OCI-LY7 (cell line): Measurements from ENCODE around the gene CCHCR1. TPM values are rescaled to one million over a fixed set of nuclear protein-coding genes. Genes with fewer than 3 reads are reported as not detected.
A peak's percentile ranks its signal among the peaks of the same experiment; 100 is the strongest.

Experiments
- BruUV-seq: library from RNA; stranded (reverse); fragments of 400-500 nt; replicated peaks from 2 replicates; lab custom pipeline; 2021; lab: Mats Ljungman, UMichigan
- CTCF ChIA-PET: fragments of 300-600 bp; sonication (Branson Sonifier 250); formaldehyde crosslinking; loops from one replicate; lab custom pipeline; 2022; ENCODE audit warnings: antibody characterized with exemption; ENCODE audit not compliant: unreplicated experiment; lab: Charles Lee
- POLR2A ChIA-PET: fragments of 300-600 bp; sonication (Branson Sonifier 250); formaldehyde crosslinking; loops from one replicate; lab custom pipeline; 2022; ENCODE audit warnings: antibody characterized with exemption; lab: Charles Lee
- DNase-seq: peaks from one replicate; pipeline ENCODE4 v3.0.0-alpha.2; 2015; ENCODE audit warnings: low spot score
- H2AFZ ChIP-seq: fragments of 200-600 bp; sonication (generic), shearing (Covaris generic); 2 replicates; pipeline ENCODE4 v1.6.1; 2014; ENCODE audit warnings: mild to moderate bottlenecking, antibody characterized with exemption, low read length, moderate library complexity
- H3K27ac ChIP-seq: fragments of 200-600 bp; sonication (generic); 2 replicates; pipeline ENCODE4 v1.5.1; 2014; ENCODE audit warnings: mixed run types, low read depth, mild to moderate bottlenecking, moderate library complexity, low read length, inconsistent platforms; ENCODE audit not compliant: poor library complexity, severe bottlenecking
- H3K36me3 ChIP-seq: fragments of 200-600 bp; sonication (generic); 2 replicates; pipeline ENCODE4 v1.6.1; 2014; ENCODE audit warnings: mild to moderate bottlenecking, antibody characterized with exemption, low read length, moderate library complexity, mixed read lengths; ENCODE audit not compliant: insufficient read depth
- H3K4me1 ChIP-seq: fragments of 200-600 bp; sonication (generic); 2 replicates; pipeline ENCODE4 v1.5.1; 2014; ENCODE audit warnings: mild to moderate bottlenecking, low read length; ENCODE audit not compliant: insufficient read depth, poor library complexity, severe bottlenecking
- H3K4me2 ChIP-seq: fragments of 200-600 bp; sonication (generic); 2 replicates; pipeline ENCODE4 v1.6.1; 2014; ENCODE audit warnings: mild to moderate bottlenecking, low read length
- H3K4me3 ChIP-seq: fragments of 200-600 bp; sonication (generic); 2 replicates; pipeline ENCODE4 v1.5.1; 2014; ENCODE audit warnings: mild to moderate bottlenecking, low read depth, low read length; ENCODE audit not compliant: poor library complexity, severe bottlenecking
- H3K79me2 ChIP-seq: fragments of 200-600 bp; sonication (generic); 2 replicates; pipeline ENCODE4 v1.6.1; 2016; ENCODE audit warnings: low read depth, mild to moderate bottlenecking, low read length, moderate library complexity, mixed read lengths; ENCODE audit not compliant: insufficient read depth
- H3K9me2 ChIP-seq: fragments of 200-600 bp; sonication (generic); 2 replicates; pipeline ENCODE4 v1.6.1; 2016; ENCODE audit warnings: mild to moderate bottlenecking, low read length, mixed read lengths; ENCODE audit not compliant: insufficient read depth
- H3K9me3 ChIP-seq: fragments of 200-600 bp; sonication (generic); 2 replicates; pipeline ENCODE4 v1.6.1; 2014; ENCODE audit warnings: mild to moderate bottlenecking, mixed run types, low read length, mixed read lengths
- H4K20me1 ChIP-seq: fragments of 200-600 bp; sonication (generic); 2 replicates; pipeline ENCODE4 v1.6.1; 2014; ENCODE audit warnings: mild to moderate bottlenecking, antibody characterized with exemption, low read length, moderate library complexity, mixed read lengths; ENCODE audit not compliant: insufficient read depth
- EZH2phosphoT487 ChIP-seq: fragments of 200-600 bp; sonication (generic); IDR thresholded peaks from 2 replicates; pipeline ENCODE4 v1.6.1; 2018; ENCODE audit warnings: low read depth, borderline replicate concordance, mild to moderate bottlenecking, mixed run types, antibody characterized with exemption, low read length, moderate library complexity, mixed read lengths
- intact Hi-C: fragments of 100-400 bp; cut with micrococcal nuclease; formaldehyde crosslinking; loops from one replicate; pipeline ENCODE4 v1.10.0; 2022; ENCODE audit not compliant: unreplicated experiment
- total RNA-seq, 2 experiments: library from RNA; depleted of rRNA in 1 of 2; stranded (reverse); fragments of >200 nt in 1 of 2; shearing (Covaris generic) in 1 of 2; gene quantifications; 2 replicates each; pipeline ENCODE4 v1.2.3, GENCODE V29; 2014 to 2022
- TF ChIP-seq, protein P1 (sequence below): fragments of 200-600 bp; sonication (generic); conservative IDR thresholded peaks from 2 replicates; pipeline ENCODE4 v1.5.1; 2014; ENCODE audit warnings: mild to moderate bottlenecking, antibody characterized with exemption, low read length, moderate library complexity, mixed read lengths

The CCHCR1 gene
- total RNA-seq, 2 experiments from 2014 or later: 23.9 to 33.0 TPM

GRCh38 chr6:31178143-31179041 is 20.8 kb upstream of the CCHCR1 start:
- no peak for DNase-seq
- no peak overlapping the region for H3K4me3 ChIP-seq
- intact Hi-C loops: no loop called here
- ChIA-PET POLR2A (no interaction called here), CTCF (no interaction called here)
- no peaks in the 10 kb centered on the region for H3K36me3 ChIP-seq
- H3K9me3 ChIP-seq: no peaks in the 10 kb centered on the region
- no peaks in the 10 kb centered on the region for H4K20me1 ChIP-seq
- H2AFZ ChIP-seq: no peak overlapping the region
- no peak overlapping the region for H3K27ac ChIP-seq
- BruUV-seq: no TSS peak
- TF ChIP-seq, protein P1, sequence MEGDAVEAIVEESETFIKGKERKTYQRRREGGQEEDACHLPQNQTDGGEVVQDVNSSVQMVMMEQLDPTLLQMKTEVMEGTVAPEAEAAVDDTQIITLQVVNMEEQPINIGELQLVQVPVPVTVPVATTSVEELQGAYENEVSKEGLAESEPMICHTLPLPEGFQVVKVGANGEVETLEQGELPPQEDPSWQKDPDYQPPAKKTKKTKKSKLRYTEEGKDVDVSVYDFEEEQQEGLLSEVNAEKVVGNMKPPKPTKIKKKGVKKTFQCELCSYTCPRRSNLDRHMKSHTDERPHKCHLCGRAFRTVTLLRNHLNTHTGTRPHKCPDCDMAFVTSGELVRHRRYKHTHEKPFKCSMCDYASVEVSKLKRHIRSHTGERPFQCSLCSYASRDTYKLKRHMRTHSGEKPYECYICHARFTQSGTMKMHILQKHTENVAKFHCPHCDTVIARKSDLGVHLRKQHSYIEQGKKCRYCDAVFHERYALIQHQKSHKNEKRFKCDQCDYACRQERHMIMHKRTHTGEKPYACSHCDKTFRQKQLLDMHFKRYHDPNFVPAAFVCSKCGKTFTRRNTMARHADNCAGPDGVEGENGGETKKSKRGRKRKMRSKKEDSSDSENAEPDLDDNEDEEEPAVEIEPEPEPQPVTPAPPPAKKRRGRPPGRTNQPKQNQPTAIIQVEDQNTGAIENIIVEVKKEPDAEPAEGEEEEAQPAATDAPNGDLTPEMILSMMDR: no peak
- no peak for TF ChIP-seq EZH2phosphoT487
- H3K4me2 ChIP-seq: peak overlapping the region; percentile 35; the same call in 1 of the 2 replicates
- no peaks in the 10 kb centered on the region for H3K9me2 ChIP-seq
- H3K4me1 ChIP-seq: peaks cover 21% of the 10 kb centered on the region
- no peaks in the 10 kb centered on the region for H3K79me2 ChIP-seq

DNA sequence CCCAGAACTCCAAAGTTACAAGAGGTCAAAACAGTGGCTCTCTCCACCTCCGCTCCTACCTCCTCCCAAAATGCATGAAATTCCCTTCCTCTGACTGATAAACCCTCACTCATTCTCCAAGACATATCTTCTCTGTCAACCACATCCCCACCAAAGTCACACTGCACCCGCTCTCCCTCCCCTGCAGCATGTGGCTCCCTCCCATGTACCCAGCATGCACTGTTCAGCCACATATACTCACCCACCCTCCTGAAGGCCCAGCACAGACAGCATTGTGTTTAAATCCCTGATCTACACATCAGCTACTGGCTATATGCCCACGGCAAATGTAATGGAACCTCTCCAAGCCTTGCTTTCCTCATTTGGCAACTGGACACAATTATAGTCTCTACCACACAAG is 18.4 kb upstream of the CCHCR1 start:
- H2AFZ ChIP-seq: no peak overlapping the region
- ChIA-PET POLR2A (interaction anchor here (0.8 kb wide), 1 partner anchor 8 kb away, joined by 3 read pairs; no protein-coding TSS in a partner anchor), CTCF (no interaction called here)
- DNase-seq: no peak
- H3K27ac ChIP-seq: no peak overlapping the region
- no peak overlapping the region for H3K4me2 ChIP-seq
- no TSS peak for BruUV-seq
- H3K79me2 ChIP-seq: no peaks in the 10 kb centered on the region
- TF ChIP-seq EZH2phosphoT487: no peak
- TF ChIP-seq, protein P1: no peak
- no peaks in the 10 kb centered on the region for H3K9me3 ChIP-seq
- no peak overlapping the region for H3K4me3 ChIP-seq
- H3K9me2 ChIP-seq: no peaks in the 10 kb centered on the region
- intact Hi-C loops: no loop called here
- H3K36me3 ChIP-seq: no peaks in the 10 kb centered on the region
- no peaks in the 10 kb centered on the region for H4K20me1 ChIP-seq
- peaks cover 21% of the 10 kb centered on the region for H3K4me1 ChIP-seq

DNA sequence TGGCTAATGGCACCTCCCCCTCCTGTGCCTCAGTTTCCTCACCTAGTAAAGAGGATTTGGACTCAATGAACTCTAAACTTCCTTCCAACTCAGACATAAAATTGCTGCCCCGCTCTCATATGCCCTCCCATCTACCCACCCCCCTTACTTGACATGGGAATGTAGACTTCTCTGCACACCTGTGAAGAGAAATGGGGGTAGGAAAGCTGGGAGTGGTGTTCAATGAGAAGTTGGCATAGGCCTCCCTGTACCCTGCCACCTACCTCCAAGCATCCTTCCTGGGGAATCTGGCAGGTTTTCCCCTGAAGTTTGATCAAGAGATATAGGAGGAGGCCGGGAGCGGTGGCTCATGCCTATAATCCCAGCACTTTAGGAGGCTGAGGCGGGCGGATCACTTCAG is 16.8 kb upstream of the CCHCR1 start:
- Histone ChIP-seq H3K79me2 (no peaks in the 10 kb centered on the region), H3K4me3 (no peak overlapping the region), H3K4me1 (peaks cover 14% of the 10 kb centered on the region), H3K9me2 (no peaks in the 10 kb centered on the region), H4K20me1 (no peaks in the 10 kb centered on the region), H3K9me3 (no peaks in the 10 kb centered on the region), H3K27ac (no peak overlapping the region), H2AFZ (no peak overlapping the region), H3K36me3 (no peaks in the 10 kb centered on the region), H3K4me2 (no peak overlapping the region)
- no peak for TF ChIP-seq EZH2phosphoT487
- TF ChIP-seq, protein P1: no peak
- CTCF ChIA-PET: no interaction called here
- intact Hi-C loops: no loop called here
- BruUV-seq: no TSS peak
- DNase-seq: no peak
- POLR2A ChIA-PET: interaction anchor here (0.6 kb wide), 1 partner anchor 16 kb away, joined by 3 read pairs; no protein-coding TSS in a partner anchor
